Fibroblast of skin of right quadriceps (primary cell): ENCODE measurements around the gene SEMA4G.
"Not testable (repeated sequence)": the region's sequence is repeated elsewhere in the genome, so short reads cannot be mapped to it uniquely, and the experiment has no call there.

Source experiments
- DNase-seq: peaks from one replicate; pipeline ENCODE4 v3.0.0-alpha.2; 2013

SEMA4G gene

DNA sequence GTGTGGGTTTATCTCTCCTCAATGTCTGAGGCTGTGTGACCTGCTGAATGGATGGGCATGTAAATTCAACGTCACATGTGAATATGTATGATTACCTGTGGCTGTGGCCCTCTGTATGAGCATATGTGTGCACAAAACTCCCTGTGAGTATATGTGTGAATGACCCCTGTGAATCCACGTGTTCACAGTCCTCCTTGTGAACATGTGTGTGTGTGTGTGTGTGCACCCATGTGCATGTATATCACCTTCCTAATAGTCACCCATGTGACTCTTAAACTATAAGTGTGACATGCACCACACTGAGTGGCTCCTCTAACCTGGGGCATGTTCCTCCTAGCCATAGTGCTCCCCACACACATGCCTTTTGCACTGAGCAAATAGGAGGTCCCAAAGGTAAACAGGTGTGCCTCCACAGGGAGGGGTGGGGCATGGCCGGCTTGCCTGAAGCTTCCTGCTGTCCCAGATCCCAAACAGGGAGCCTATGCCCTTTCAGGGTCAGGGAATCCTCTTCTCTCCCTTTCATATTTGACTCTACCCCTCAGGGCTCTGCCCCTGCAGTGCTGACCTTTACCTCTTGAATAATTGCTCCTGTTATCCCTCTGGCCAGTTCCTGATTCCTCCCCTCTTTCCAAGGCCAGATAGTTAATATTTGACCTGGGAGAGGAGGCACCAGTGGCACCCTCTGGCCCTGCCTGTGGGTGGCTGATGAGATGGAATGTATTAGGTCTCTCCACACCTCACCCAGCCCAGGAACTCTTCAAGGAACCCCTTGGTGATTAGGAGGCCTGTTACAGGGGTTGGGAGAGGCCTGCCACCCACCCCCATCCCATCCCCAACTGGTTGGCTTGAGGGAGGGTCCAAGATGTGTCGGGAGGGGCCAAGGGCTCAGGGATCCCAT lies 1.9 kb downstream of the SEMA4G start:
- DNase-seq = no peak

DNA sequence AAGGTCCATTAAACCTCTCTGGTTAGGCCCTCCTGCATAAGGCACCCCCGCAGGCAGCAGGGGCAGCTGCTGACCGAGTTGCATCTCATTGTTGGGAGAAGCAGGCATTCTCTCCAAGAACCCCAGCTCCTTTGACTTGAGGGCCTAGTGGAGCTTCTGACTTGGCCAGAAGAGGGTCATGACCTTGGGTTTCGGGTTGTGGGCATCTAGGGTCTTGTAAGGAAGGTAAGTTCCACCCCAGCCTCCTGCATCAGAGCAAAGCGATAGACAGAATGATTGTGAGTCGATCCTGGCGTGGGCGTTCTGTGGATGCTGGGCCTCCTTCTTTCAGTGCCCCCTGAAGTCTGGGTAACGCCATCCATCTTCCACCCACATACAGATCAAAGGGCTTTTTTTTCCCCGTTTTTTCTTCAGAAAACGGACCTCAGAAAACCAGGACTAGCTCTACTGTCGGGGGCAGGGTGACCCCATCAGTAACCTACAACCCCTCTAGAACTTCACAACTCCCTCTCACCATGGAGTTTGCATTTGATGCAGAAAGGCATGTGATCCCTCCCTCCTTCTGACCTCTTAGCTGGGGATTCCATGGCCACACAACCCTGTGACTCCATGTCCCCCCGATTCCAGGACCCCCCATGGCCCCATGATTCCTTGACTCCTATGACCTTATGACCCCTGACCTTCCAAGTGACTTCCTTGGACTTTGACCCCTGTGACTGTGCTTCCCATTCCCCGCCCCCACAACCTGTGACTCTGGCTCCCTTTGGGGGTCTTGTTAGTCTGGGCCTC lies 3.0 kb downstream of the SEMA4G start:
- DNase-seq = no peak

- DNase-seq = no peak
These were observed 3.7 kb downstream of the SEMA4G start for GRCh38 chr10:100972904-100973535.

DNA sequence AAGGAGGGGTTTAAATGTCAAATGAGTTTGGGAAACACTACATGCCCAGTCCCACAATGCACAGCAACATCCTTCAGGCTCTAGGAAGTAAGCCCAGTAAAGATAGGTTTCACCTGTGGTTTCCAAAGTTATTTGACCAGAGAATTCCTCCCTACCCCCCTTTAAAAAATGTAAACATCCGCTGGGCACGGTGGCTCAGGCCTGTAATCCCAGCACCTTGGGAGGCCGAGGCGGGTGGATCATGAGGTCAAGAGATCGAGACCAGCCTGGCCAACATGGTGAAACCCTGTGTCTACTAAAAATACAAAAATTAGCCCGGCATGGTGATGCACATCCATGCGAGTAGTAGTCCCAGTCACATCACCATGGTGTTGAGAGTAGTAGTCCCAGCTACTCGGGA lies 6.1 kb downstream of the SEMA4G start:
- DNase-seq = not testable (repeated sequence)

DNA sequence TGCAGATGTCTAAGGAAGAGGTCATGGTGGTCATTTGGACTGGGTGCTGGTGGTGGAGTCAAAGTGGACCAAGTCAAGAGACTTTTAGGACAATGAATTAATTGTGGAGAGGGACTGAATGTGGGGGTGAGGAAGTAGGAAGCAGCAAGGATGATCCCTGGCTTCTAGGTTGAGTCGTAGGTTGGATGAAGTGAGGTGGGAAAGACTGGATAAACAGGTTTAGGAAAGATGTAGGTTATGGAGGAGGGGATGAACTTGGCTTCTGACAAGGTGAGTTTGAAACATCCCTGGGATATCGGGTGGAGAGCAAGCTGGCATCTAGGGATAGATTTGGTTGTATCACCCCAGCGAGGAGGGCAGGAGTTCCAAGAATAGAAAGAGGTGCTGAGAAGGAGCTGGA lies 7.6 kb downstream of the SEMA4G start:
- DNase-seq = no peak

GRCh38 chr10:100977436-100977835 lies 8.1 kb downstream of the SEMA4G start:
- no peak for DNase-seq

- no peak for DNase-seq
These were observed 9.0 kb downstream of the SEMA4G start for GRCh38 chr10:100978121-100978900.

DNA sequence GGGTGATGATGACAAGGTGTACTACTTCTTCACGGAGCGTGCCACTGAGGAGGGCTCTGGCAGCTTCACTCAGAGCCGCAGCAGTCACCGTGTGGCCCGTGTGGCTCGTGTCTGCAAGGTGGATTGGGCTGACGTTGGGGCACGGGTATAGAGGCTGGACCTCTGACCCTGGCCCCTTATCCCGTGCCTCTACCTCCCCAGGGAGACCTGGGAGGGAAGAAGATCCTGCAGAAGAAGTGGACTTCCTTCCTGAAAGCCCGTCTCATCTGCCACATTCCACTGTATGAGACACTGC lies 9.5 kb downstream of the SEMA4G start:
- no peak for DNase-seq

GRCh38 chr10:100979791-100980272 lies 10.5 kb downstream of the SEMA4G start:
- no peak for DNase-seq

GRCh38 chr10:100980311-100980710 lies 11.0 kb downstream of the SEMA4G start:
- DNase-seq = no peak

- no peak for DNase-seq
These were observed 11.4 kb downstream of the SEMA4G start for GRCh38 chr10:100980711-100981110.

GRCh38 chr10:100981178-100981772 lies 12.0 kb downstream of the SEMA4G start:
- DNase-seq = no peak

GRCh38 chr10:100982916-100983830 lies 13.9 kb downstream of the SEMA4G start:
- no peak for DNase-seq

DNA sequence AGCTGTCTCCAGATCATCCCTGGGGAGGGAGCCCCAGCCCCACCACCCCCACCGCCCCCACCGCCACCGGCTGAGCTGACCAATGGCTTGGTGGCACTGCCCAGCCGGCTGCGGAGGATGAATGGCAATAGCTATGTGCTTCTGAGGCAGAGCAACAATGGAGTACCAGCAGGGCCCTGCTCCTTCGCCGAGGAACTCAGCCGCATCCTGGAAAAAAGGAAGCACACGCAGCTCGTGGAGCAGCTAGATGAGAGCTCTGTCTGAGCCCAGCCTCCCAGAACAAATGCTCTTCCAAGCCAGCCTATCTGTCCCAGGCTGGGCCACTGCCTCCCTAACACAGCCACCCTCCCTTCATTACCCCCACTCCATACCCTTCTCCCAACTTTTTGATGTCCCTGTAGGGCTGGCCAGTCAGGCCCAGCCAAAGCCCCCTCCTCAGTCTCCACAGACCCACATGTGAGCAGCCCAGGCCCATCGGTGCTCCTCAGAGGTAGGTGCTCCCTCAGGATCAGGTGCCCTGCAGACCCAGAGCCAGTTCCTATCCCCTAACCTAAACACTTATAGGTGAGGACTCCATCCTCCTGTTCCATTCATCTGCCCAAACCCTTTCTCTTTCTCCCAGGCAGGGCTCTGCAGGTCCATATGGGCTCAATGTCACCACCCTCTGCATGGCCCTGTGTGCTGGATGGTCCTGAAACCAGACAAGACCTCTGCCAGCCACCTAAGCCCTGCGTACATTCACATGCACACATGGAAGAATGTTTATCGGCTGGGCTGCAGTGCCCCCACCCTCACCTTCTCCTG lies 14.8 kb downstream of the SEMA4G start:
- DNase-seq = no peak

DNA sequence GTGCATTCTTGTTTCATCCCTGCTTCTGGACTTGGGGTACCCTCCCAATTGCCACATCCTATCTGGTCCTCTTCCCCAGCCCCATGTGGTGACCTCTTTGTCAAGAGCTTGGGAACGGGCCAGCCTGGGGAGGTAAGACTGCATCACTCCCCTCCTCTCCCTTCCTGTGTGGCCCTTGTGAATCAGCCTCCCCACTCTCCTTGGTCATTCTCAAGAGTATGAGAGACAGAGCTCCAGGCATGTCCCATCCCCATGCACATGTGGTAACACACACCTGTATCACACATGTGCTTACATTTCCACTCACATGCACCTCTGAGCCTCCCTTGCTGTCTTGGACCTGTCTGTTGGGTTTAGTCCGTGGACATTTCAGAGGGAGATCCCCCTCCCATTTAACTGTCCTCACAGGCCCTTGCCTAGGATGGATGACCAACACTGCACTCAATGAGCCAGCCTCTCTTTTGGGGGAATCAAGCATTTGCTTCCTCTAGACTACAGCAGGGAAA lies 15.4 kb downstream of the SEMA4G start:
- no peak for DNase-seq

DNA sequence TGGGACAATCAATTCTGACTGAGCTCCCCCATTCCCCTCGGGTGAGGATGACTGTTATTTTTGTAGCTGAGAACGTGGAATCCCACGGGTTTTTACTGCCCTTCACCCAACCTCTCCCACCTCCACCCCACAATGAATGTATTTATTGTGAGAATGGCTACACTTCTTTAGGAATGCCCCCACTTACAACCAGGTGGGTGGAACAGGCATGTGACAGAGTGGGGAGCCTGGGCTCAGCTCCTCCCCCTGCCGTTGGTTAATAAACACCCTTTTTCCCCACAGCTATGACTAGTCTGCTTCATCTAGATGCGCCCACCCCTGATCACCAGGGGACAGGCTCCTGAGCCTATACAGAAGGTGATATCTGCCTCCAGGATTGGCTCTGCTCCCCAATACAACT lies 16.0 kb downstream of the SEMA4G start:
- DNase-seq = no peak

GRCh38 chr10:100986623-100986951 lies 17.3 kb downstream of the SEMA4G start:
- no peak for DNase-seq

- DNase-seq = peak; percentile 66
These were observed 17.8 kb downstream of the SEMA4G start, which contains the start of the genes MRPL43 and TWNK for GRCh38 chr10:100986952-100987684. Gene MRPL43 (minus strand): TSS chr10:100987497. CDS start chr10:100987443, 54 bp downstream. Gene TWNK (plus strand): TSS chr10:100987543. CDS start chr10:100988211, 668 bp downstream.

DNA sequence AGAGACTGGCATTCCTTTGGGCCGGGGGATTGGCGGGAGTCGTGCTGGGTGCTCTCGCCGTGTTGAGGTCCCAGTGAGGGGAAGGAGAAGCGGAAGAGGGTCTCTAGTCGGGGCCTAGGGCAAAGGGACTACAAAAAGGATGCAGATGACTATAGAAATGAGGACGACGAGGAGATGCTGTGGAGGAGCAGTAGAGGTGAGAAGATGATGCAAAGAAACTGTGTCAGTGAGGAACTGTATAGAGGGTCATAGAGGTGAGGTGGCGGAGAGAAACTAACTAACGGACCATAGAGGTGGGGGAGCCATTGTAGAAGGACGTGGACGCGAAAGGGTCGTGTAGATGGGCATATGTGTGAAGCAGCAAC lies 18.4 kb downstream of the SEMA4G start:
- DNase-seq = no peak
